Superior temporal gyrus (tissue), 1 donor: Measurements from ENCODE around the gene THSD4.
"Not testable (repeated sequence)": the region's sequence is repeated elsewhere in the genome, so short reads cannot be mapped to it uniquely, and the experiment has no call there.

Experiments
- DNase-seq: peaks from one replicate; pipeline ENCODE4 v3.0.0-alpha.2; 2016; ENCODE audit errors: extremely low spot score

The THSD4 gene

DNA sequence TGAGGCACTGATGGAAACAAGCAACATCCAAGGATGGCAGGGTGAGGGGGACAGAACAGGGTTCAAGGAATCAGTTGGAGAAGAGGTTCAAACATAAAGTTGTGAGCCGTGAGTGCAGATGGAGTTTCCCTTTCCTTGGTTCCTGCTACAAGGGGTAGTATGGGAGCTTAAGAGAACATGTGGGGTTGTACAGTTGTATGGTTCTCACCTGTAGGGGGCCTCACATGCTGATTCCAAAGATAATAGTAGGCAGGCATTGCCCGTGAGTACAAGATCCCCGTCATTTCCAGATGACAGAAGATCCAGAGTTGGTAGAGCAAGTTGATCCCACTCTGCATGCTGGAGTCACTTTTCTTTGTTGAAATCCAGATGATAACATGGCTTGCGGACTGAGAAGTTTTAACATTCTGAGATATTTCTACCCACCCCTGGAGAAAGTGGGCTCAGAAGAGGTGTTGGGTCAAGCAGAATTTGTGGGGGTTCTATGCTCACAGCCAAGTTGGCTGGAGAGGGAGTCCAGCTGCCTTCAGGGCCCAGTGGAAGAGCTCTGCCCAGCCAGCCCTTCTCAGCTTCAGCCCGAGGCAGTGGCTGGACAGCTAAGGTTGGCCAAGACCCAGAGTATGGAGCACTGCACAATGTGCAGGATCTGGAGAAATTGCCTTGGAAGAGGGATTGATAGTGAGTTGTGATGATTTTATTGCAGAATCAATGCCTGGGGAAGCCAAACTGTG, 141.8 kb downstream of the THSD4 start:
- no peak for DNase-seq

DNA sequence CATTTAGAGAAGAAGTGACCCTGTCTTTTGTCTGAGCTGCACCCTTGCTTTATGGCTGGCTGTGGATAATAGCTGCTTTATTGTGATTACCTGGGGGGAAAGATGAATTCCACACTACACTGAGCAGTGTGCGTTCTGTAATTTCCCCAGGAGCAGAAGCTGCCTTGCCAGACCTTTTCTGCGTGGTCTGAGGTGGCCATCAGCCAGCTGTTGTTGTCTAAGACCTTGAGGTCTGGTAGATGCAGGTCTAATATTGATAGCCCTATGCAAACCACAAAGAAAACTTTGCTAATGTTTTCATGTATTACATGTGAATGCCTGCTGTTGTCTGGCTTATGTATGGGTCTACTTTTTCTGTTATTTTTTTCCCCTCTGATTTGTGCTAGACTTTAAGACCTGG, 144.6 kb downstream of the THSD4 start:
- DNase-seq, result no peak

DNA sequence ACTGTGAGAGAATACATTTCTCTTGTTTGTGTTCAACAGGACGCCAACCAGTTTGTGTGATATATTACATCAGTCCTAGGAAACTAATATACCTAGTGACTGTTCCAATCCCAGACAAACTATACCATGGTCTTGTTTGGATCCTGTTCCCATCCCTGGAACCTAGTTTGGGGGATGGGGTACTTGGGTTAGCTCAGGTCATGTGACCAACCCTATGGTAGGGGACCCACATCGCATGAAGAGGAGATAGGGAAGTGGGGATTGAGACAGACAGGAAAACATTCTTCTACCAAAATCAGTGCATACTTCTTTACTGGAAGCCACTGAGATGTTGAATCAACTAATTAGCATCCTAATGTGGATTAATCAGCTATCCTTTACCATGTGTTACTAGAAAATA, 146.1 kb downstream of the THSD4 start:
- no peak for DNase-seq

DNA sequence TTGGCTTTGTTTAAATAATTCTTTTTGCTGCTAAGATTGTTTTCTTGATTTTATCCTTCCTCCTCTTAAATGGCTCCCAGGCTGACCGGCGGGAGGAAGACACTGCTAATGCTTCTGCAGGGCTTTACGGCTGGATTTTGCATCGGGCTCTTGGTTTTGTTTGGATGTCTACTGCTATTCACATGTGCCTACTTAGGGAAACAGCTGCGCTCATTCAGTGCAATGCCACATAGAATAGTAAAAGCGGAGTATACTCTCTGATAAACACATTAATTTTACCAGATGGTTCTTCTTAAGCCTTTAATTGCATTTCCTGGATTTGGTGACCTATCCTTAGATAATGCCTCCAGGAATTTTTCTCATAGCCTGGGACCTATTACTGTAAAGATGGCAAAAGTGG, 146.6 kb downstream of the THSD4 start:
- DNase-seq, result no peak

DNA sequence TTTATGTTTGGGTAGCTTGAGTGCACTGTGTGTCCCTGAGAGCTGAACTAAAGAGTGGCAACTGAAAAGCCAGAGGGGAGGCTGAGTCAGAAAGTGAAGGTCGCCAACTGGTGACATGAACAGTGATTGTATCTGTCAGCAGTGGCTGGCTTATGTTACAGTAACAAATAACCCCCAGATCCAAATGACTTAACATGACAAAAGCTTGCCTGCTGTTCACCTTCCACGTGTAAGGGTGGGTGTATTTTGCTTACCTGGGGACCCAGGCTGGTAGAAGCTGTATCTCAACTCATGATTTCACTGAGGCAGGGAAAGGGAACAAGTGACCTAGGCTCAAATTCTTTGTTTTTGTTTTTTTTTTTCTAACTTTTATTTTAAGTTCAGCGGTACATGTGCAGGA, 147.3 kb downstream of the THSD4 start:
- DNase-seq, result no peak

DNA sequence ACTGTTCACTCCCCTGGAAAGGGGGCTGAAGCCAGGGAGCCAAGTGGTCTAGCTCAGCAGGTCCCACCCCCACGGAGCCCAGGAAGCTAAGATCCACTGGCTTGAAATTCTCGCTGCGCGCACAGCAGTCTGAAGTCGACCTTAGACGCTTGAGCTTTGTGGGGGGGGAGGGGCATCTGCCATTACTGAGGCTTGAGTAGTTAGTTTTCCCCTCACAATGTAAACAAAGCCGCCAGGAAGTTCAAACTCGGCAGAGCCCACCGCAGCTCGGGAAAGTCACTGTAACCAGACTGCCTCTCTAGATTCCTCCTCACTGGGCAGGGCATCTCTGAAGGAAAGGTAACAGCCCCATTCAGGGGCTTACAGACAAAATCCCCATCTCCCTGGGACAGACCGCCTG, 150.3 kb downstream of the THSD4 start:
- not testable (repeated sequence) for DNase-seq

DNA sequence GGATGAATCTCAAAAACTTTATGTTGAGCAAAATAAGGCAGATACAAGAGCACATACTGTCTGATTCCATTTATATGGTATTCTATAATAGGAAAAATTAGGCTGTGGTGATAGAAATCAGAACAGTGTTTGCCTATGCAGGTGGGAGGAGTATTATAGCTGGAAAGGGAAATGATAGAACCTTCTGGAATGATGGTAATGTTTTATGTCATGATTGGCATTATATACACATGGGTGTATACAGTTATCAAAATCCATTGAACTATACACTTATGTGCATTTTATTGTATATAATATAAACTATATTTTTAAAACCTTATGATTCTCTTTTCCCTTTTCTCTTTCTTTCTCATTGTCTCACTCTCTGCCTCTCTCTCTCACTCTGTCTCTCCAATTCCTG, 156.1 kb downstream of the THSD4 start:
- no peak for DNase-seq

DNA sequence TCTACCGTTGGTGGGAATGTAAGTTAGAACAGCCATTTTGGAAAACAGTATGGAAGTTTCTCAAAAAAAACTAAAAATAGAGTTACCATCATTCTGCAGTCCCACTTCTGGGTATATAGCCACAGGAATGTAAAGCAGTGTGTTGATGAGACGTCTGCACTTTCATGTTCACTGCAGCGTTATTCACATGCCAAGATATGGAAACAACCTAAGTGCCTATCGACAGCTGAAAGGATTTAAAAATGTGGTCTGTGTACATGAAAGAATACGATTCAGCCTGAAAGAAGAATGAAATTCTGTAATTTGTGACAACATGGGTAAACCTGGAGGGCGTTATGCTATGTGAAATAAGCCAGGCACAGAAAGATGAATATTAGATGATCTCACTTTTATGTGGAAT, 157.7 kb downstream of the THSD4 start:
- no peak for DNase-seq

DNA sequence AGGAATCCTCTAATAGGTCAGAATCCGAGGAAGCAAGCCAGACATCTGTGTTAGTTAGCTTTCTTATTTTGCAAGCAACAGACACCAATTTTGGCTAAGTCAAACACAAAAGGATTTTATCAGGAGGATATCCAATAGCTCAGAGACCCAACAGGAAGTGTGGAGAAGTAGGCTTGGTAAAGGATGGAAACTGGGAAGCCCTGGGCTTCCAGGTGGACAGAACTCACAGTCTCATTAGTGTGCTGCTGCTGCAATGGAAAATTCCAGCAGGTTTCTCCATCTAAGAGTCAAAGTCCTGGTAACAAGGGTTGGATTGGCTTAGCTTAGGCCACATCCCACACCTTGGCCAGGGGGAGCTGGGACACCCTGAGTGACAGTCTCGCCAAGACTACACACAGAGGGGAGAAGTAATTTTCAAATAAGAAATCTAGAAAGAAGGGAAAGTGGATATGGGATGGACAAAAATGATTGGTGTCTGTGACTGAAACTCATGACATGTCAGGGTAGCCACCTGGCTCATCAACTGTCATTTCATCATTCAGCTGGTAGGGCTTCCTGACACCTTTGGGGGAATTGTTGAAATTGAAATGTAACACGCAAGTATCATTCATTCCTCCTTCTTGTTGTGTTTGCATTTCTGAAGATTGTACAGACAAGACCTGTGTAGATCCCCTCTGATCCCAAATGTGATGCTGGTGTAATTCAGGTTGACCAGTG, 158.6 kb downstream of the THSD4 start:
- no peak for DNase-seq

DNA sequence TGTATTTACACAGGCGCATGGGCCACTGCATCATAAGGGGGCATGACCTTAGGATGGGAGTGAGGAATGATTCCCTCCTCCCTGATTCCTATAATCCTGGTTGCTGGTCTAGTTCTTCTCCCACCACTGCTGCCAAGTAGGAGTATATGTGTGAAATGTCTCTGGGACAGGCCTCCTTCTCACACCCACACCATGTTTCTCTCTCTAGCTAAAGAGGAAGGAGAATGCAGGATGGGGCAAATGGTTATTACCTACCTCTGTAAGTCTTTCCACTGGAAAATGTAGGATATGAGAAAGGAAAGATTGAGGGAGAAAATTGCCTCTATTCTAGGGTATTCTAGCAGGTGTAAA, 159.2 kb downstream of the THSD4 start:
- DNase-seq, result no peak

DNA sequence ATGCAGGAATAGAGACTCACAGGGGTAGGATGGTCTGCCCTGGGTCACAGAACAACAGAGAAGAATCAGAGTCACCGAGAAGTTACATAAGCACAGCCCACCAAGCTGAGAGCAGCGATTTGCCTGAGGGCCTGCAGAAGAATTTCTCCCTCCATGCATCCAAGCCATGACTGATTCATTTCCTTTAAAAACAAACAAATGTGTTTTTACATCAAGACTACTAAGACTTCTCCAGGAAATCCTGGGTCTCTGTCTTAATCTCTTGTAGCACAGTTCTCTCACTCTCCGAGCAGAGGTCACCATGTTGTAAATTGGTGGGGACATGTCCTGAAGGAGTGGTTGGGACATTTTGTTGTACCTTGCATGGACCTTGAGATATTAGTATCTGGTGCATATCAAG, 159.8 kb downstream of the THSD4 start:
- DNase-seq, result no peak

DNA sequence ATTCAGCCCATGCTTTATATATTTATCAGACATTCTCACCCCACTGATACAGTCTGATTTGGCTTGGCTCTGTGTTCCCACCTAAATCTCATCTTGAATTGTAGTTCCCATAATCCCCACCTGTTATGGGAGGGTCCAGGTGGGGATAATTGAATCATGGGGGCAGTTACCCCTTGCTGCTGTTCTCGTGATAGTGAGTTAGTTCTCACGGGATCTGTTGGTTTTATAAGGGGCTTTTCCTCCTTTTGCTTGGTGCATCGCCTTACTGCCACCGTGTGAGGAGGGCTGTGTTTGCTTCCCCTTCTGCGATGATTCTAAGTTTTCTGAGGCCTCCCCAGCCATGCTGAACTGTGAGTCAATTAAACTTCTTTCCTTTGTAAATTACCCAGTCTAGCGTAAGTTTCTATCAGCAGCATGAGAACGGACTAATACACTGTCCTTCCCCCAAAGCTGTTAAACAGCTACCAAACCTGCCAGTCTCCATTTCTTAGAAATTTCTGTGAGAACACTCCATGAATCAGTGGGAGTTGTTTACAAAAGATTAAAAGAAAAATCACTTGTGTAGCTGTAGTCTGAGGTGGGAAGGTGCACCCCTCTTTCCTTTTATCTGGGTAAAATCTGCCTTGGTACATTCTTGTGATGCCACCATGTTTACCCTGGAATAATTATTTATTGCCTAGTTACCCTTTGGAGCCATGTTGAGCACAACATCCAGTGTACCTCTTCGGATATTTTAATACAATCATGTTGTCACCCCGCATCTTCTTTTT, 160.5 kb downstream of the THSD4 start:
- no peak for DNase-seq

DNA sequence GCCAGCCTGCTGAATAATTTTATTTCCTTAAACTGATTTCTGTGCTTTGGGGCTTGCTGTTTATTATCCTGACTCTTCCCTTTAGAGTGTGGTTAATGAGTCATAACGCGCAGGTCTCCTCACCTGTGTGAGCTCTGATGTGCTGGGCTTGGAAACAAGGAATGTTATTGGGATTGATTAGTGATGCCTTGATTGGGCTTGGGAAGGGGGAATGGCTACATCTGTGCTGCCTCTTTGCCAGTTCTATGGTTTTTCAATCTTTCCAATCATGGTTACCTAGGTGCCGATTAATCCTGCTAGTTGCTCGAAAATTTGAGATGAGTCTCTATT, 161.0 kb downstream of the THSD4 start:
- DNase-seq, result no peak

DNA sequence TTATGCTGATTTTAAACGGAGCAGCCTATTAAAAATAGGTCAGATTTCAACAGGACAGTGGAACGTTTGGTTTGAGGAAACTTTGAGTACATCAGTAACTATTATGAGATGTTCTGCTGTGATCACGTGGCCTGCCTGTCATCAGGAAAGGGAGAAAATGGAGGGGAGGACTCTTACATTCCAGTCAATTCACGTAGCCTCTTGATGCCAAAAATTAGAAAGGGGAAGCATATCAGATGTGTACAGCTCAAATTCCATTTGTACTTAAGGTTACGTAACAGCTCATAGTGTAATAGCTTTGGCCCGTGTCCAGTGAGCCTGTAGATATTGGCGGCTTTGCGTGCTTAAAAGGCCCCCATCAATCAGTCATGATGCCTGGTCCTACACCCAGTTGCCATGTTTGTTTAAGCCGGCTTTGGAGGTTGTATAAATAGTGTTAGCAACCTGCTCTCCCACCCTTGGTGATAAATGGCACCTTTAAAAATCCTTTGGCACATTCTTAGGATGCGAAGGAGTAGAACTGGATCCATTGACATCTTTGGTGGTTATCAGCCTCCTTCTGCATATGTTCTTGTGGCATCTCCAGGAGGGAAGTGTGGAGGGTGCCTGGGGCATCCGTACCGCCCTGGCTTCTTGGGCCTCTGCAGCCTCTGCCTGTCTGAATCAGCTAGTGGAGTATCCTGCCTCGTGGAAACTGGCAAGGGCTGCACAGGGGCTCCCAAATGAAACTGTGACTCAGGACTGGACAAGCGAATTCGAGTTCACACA, 163.9 kb downstream of the THSD4 start:
- no peak for DNase-seq

DNA sequence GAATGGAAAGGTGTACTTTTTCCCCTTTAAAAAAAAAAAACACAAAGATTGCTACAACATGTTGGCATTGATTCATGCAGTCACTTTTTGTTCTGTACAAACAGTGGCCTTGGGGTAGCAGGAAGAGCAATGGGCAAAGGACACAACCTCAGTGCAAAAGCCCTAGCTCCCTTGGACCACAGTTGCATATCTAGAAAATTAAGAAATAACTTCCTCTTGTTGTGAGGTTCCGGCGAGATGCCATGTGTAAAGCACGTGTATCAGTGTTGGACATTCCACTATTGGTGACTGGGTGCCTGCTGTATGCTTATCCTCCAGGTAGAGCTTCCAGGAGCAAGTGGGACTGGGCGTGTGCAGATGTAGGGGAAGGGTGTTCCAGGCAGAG, 164.5 kb downstream of the THSD4 start:
- no peak for DNase-seq

DNA sequence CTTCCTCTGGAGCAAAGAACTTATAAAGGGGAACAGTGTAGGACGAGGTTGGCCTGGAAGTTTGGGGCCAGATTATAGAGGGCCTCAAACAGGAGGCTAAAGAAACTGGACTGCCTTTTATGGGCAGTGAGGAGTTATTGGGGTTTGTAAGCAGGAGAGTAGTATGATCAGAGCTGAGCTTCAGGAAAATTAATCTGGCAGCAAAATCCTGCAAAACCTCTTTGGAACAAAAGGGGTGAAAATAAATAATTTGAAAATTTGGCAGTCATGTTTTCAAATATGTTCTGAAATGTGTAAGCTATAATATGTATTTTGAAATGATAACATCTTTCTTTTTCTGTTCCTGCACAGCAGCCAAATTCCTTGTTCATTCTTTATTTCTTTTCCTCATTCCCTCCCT, 164.9 kb downstream of the THSD4 start:
- no peak for DNase-seq

DNA sequence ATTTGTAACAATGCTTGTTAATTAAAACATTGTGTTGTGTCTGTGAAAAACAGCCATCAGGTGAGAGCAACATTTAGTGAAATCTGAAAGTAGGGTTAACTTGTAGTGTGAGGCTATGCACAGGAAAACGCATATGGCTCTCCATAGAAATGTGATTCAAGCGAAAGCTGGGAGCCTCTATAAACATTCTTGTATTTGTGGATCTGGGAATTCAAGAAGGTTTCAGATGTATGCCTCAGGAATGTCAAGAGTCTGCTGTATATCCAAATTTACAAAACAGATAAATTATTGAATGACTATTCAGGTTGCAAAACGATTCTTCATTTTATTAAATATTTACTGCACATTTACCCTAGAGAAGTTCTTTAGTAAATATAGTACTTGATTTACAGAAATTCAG, 166.0 kb downstream of the THSD4 start:
- DNase-seq, result no peak

DNA sequence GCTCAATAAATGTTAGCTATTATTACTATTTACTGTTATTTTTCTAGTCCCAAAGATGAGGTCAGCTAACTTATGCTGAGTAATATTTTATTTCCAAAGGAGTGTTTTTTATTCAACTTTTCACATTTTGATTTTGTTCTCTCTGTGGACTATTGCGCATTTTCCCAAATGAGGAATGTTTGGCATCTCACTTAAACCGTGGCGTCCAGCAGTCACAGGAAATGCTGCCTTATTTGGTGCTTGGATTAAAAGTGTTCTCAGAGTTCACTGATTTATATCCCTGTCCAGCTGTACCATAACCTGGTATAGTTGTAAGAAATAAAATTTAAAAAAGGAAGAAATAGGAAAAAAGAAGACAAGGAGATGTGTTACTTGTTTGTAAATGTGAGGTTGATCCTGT, 166.8 kb downstream of the THSD4 start:
- DNase-seq, result no peak

DNA sequence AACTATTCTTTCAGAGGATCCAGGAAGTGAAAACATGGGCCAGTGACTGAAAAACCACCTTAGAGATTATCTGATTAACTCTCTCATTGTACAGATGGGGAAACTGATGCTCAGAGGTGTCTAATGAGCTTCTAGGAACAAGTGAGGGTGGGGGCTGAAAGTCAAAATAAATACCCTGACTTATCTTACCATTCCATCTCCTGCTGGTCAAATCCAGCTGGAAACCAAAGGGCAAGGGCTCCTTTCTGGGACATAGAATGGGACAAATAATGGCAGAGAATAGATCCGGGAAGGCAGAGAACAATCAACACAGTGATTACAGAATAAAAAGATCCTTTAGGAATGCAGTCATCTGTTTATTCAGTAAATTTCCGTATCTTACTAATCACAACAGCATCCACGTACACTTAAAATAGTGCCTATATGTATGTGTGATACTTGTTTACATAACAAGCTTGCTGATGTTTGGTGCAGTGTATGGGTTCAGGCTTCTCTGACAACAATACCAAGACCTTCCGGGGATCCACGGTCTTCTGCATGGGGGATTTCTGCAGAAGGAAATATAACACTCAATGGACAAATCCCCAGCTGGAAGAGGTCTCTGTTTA, 173.2 kb downstream of the THSD4 start:
- DNase-seq, result no peak

DNA sequence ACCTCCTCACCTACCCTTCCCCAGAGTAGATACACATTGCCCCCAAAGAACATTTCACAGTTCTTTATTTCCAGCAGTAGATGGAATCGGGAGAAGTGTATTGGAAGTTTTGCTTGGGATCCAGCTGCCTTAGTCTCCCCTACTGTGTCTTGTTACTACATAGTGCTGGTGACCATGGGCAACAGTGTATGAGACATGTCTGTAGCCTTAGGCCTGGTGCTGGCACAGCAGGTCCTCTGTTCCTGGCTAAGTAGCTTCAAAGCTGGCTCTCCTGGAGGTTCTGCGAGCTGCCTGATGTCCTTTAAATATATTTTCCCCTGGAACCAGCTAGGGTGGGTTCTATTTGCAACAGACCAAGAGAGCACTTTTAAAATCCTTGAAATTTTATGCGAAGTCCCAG, 174.7 kb downstream of the THSD4 start:
- DNase-seq, result no peak

DNA sequence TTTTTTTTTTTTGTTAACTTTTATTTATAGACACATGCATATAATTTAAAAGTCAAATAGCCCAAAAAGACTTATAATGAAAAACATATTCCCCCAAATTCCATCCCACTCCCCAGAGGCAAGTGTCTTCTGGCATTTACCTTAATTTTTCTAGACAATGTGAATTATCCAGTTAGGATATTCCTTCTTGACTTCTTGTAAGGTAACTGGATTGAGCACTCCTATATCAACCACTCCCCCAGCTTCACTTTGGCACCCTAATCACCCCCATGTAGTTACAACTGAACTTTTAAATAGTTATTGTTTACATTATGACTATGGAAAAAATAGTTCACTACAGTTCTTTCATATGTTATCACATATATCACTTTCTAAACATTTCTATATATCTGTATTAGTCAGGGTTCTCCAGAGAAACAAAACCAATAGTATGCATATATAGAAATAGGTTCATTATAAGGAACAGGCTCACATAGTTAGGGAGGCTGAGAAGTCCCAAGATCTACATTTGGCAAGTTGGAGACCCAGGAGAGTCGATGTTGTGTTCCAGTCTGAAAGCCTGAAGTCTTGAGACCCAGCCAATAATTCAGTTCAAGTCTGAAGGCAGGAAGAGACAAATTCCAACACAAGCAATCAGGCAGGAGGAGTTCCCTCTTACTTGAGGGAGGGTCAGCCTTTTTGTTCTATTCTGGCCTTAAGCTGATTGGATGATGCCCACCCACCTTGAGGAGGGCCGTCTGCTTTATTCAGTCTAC, 175.8 kb downstream of the THSD4 start:
- DNase-seq, result no peak
